Activated CD8-positive, alpha-beta memory T cell treated with anti-CD3 and anti-CD28 coated beads, Interleukin-2, amount 50 U/mL, for 1 hour (primary cell): ENCODE results near the gene GPRC5D.

ENCODE experiments used
- DNase-seq: peaks from one replicate; pipeline ENCODE4 v3.0.0-alpha.2; 2020; ENCODE audit errors: extremely low read depth

GPRC5D gene

DNA sequence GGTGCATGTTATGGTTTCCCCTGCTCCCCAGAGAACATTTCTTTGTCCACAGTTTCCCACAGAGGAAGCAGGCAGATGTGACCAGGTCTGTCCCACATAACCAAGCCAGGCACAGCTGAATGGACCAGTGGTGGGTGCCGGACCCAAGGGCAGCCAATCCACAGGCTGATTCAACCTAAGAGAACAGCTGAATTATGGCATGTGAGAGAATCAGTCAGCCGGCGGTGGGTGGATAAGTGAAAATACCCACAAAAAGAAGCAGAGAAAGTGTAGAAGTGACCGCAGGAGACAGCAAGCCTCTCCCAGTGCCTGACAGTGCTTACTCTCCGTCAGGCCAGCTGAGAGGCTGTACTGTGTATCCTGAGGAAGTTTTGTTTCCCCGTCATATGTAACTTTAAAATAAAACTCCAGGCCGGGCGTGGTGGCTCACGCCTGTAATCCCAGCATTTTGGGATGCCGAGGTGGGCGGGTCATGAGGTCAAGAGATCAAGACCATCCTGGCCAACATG is 14.9 kb downstream of the GPRC5D start:
- DNase-seq, result no peak

DNA sequence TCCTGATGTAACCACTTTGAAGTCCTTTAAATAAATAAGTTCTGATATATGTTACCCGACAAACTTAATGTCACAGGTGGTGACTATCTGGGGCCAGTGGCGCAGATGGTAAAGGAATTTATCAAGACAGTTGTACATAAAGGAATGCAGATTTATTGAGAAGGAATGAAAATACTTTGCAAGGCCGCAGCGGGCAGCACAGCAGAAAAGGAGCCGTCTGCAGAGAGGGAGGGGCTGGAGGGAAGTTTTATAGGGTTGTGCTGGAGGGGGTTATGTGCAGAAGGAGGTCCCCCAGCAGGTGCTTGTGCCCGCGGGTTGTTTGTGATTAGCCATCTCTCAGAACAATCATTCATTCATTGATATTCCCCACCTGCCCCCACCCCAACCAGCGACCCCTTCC is 17.4 kb downstream of the GPRC5D start:
- no peak for DNase-seq

DNA sequence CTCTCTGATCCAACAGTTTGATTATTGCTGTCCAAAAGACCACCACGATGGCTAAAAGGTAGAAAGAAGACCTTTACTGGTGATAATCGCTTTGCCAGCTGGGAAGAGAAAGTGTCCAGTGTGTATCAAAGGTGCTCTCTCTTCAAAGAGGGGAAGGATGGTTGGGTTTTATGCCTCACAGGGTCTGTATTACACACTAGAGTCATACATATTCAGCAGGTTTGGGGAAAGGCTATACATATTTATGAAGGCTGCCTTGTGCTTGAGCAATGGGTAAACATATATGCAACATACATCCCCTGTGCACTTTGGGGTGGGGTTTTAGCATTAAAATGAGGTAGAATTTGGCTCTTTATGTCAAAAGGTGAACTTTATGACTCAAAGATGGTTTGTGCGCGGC is 18.2 kb downstream of the GPRC5D start:
- DNase-seq, result no peak

GRCh38 chr12:12930633-12931219 is 21.2 kb downstream of the GPRC5D start:
- no peak for DNase-seq

- DNase-seq, result no peak
Observed at GRCh38 chr12:12929696-12930095, 22.3 kb downstream of the GPRC5D start.

- no peak for DNase-seq
Observed at GRCh38 chr12:12927211-12928079, 24.5 kb downstream of the GPRC5D start.

GRCh38 chr12:12926571-12927071 is 25.3 kb downstream of the GPRC5D start:
- DNase-seq, result no peak

DNA sequence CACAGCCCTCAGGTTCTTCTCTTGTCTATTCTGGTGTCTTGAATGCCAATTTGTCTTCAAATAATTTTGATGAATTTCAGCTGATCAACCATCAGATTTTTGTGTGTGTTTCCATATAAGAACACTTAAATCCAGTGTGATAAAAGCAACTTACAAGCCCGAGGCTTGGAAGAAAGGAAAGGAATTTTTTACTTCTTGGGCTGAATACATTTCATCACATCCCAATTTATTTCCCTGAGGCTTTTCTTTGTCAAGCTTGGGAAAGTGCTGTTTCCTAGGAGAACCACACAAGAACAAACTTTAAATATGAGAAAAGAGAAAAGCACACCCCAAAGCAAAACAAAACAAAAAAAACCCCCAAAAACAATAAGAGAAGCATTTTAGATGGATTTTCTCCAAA is 26.6 kb downstream of the GPRC5D start:
- DNase-seq, result no peak

DNA sequence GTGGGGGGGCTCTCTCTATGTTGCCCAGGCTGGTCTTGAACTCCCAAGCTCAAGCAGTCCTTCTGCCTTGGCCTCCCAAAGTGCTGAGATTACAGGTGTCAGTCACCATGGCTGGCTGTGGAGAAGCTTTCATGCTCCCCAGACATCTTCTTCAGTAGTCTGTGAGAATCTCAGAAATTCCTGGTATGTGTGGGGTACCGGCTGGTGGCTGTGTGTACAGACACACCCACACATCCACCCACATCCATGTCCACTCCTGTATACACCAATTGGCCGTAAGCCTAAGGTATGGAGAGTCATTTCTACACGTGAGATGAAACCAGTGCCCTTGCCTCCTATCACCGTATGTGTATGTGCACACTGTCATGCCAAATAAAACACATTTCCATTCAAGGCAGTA is 27.8 kb downstream of the GPRC5D start:
- no peak for DNase-seq

DNA sequence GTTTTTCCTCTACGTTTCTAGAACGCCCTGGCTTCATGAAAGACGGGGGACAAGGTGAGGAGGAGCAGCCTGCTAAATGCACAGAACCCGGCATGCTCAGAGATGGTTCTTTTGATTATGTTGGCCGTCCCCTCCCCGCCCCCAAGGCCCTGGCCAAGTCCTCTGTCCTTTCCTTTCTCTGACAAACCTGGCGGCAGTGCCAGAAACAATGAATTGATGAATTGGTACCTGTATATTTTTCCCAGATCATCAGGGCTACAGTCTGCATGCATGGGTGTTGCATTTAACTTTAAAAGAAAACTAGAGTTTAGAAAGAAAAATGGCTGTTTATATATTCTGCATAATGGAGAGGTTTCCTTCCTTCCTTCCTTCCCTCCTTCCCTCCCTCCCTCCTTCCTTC is 29.0 kb downstream of the GPRC5D start:
- no peak for DNase-seq

- DNase-seq, result no peak
Observed at GRCh38 chr12:12922191-12922616, 29.8 kb downstream of the GPRC5D start.

- no peak for DNase-seq
Observed at GRCh38 chr12:12919666-12920435, 32.1 kb downstream of the GPRC5D start.

DNA sequence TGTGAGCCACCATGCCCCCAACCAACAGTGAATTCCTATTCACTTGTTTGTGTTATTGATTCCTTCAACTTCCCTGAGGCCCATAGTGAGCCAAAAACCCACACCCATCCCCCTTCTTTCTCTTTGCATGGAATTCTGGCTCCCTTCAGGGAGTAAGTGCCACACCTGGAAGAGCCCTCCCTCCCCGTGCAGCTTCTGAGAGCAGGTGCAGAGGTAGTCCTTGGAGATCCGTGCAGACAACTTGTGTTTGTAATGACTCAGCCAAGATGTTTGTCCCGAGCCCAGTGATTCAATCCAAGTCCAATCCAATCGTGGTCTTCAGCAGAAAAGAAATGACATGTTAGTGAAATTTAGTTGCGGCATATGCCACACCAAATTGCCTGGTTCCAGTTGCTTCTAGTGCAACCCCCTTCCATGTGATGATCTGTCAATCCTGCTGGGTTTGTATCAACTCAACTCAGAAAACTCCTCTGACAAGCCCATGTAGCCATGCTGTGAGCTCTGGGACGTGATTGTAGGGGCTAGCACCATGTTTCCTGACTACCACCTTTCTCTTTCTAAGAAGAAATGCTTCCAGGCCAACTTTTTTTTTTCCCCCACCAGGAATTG is 33.1 kb downstream of the GPRC5D start:
- DNase-seq, result no peak

GRCh38 chr12:12917517-12917916 is 34.5 kb downstream of the GPRC5D start:
- DNase-seq, result no peak

GRCh38 chr12:12916135-12916944 is 35.6 kb downstream of the GPRC5D start:
- DNase-seq, result peak; percentile 59

- DNase-seq, result no peak
Observed at GRCh38 chr12:12915656-12916055, 36.3 kb downstream of the GPRC5D start.

GRCh38 chr12:12912711-12913110 is 39.3 kb downstream of the GPRC5D start:
- DNase-seq, result no peak

DNA sequence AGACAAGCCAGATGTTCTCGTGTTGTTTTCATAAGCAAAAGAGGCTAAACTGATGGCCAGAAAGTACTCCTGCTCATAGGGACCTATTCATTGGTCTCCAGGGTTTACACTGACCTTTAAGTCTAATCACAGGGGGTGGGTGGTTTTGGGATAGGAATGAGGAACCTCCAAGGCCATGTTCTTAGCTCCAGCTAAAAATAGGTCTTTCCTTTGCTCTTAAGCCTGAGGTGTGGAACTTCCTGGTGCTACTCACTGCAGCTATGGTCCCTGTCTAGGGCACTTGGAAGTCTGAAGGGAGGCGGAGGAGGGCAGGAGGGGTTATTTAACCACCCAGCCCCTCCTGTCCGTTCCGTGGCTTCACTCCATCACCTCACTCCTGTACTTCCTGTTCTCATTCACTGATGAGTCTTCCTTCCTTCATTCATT is 42.0 kb downstream of the GPRC5D start:
- no peak for DNase-seq

- no peak for DNase-seq
Observed at GRCh38 chr12:12909228-12909994, 42.6 kb downstream of the GPRC5D start.

GRCh38 chr12:12908711-12909110 is 43.3 kb downstream of the GPRC5D start:
- no peak for DNase-seq
